ENCODE data around the gene SIRT6. TPM values are rescaled to one million over a fixed set of nuclear protein-coding genes. Genes with fewer than 3 reads are reported as not detected.

SIRT6 gene
- polyA plus RNA-seq, 3 donors, result 0.57 to 50.3 (median 1.2) TPM

DNA sequence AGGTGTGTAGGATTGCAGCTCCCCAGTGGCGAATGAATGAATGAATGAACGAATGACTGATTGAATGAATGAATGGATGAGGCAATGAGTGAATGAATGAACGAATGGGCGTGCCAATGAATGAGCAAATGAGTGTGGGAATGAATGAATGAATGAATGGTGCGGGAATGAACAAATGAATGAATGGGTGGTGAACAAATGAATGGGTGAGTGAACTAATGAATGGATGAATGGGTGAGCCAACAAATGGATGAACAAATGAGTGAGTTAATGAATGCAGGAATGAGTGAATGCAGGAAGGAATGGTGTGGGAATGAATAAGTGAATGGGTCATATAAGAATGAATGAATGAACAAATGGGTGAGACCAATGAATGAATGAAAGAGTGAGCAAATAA, 14.9 kb upstream of the SIRT6 start:
- Histone ChIP-seq H3K9ac (ENCODE audit: insufficient read depth, low read length, poor library complexity, severe bottlenecking) (no peak overlapping the region), H3K4me3 (replicated peaks in 1 of 3; ENCODE audit: low read depth in 2 of 3, low read length in 3 of 3) (no peak overlapping the region), H3K4me1 (ENCODE audit: control insufficient read depth in 1 of 2, insufficient read depth in 2 of 2, low read length in 2 of 2) (no peaks in the 10 kb centered on the region), H3K36me3 (replicated peaks in 1 of 2; ENCODE audit: control insufficient read depth in 1 of 2, insufficient read depth in 2 of 2, low read length in 2 of 2) (no peaks in the 10 kb centered on the region), H4K20me1 (ENCODE audit: insufficient read depth, low read length) (no peaks in the 10 kb centered on the region), H3K27ac (ENCODE audit: low read depth in 1 of 2, low read length in 2 of 2) (no peak overlapping the region), H3K4me2 (replicated peaks; ENCODE audit: extremely low read depth, low read length, poor library complexity, severe bottlenecking) (no peak overlapping the region), H3K9me3 (replicated peaks in 1 of 2; ENCODE audit: control insufficient read depth in 1 of 2, insufficient read depth in 1 of 2, low read length in 2 of 2) (peaks cover 0 to 11% of the 10 kb centered on the region in 2 donors), H3K79me2 (ENCODE audit: insufficient read depth, low read length) (no peaks in the 10 kb centered on the region), H2AFZ (ENCODE audit: insufficient read depth, low read depth, low read length, poor library complexity, severe bottlenecking) (no peak overlapping the region), H3K27me3 (ENCODE audit: control insufficient read depth in 2 of 2, insufficient read depth in 2 of 2, low read length in 2 of 2) (peaks cover 5 to 24% of the 10 kb centered on the region in 2 donors)
- Mint-ChIP-seq H3K9me3 (peaks cover 8 to 14% (median 12%) of the 10 kb centered on the region in 7 donors), H3K4me3 (peak overlapping the region in 1 of 2 donors; percentile 86), H3K4me1 (no peaks in the 10 kb centered on the region), H3K27ac (no peak overlapping the region), H3K36me3 (peaks cover 7 to 8% of the 10 kb centered on the region in 2 donors), H3K27me3 (ENCODE audit: low read depth in 3 of 3) (peaks cover 20 to 46% (median 38%) of the 10 kb centered on the region in 3 donors)
- 86% methylated on average over 5 of the region's 5 CpGs for WGBS (ENCODE audit: insufficient coverage)
- intact Hi-C loops (cut with micrococcal nuclease), result no loop called here
- DNase-seq, result no peak
- TF ChIP-seq CTCF (IDR thresholded peaks at IDR 0.05), result no peak

DNA sequence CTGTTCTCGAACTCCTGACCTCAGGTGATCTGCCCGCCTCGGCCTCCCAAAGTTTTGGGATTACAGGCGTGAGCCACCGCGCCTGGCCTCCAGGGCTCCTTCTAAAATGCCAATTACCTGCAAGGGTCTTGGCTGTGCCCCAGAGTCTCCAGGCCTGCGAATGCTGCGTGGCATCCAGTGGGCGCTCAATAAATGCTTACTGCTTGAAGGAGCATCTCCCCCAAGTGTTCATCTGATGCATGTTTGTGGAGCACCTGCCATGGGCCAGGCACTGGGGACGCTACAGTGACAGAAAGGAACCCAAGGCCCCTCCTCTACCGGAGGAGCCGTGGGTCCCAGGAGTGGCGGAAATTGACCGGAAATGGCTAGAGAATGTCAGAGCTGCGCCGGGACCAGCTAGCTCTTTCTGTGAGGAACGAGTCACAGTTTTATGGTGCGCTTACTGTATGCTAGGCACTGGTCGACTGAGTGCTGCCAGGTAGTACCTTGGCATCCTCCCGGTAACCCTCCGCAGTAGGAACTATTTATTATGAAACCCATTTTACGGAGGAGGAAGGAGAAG, 14.3 kb upstream of the SIRT6 start:
- no peak overlapping the region for H3K27ac ChIP-seq (ENCODE audit: low read depth in 1 of 2, low read length in 2 of 2)
- no peak overlapping the region for H3K4me3 ChIP-seq (replicated peaks in 1 of 3; ENCODE audit: low read depth in 2 of 3, low read length in 3 of 3)
- no peaks in the 10 kb centered on the region for H3K4me1 Mint-ChIP-seq
- TF ChIP-seq CTCF (IDR thresholded peaks at IDR 0.05), result no peak
- peaks cover 7 to 8% of the 10 kb centered on the region in 2 donors for H3K36me3 Mint-ChIP-seq
- intact Hi-C loops (cut with micrococcal nuclease), result no loop called here
- peak overlapping the region in 1 of 2 donors; percentile 86 for H3K4me3 Mint-ChIP-seq
- H3K79me2 ChIP-seq (ENCODE audit: insufficient read depth, low read length), result no peaks in the 10 kb centered on the region
- H3K27me3 Mint-ChIP-seq (ENCODE audit: low read depth in 3 of 3), result peaks cover 20 to 44% (median 38%) of the 10 kb centered on the region in 3 donors
- DNase-seq, result no peak
- H2AFZ ChIP-seq (ENCODE audit: insufficient read depth, low read depth, low read length, poor library complexity, severe bottlenecking), result no peak overlapping the region
- no peaks in the 10 kb centered on the region for H3K36me3 ChIP-seq (replicated peaks in 1 of 2; ENCODE audit: control insufficient read depth in 1 of 2, insufficient read depth in 2 of 2, low read length in 2 of 2)
- no peak overlapping the region for H3K27ac Mint-ChIP-seq
- H3K4me2 ChIP-seq (replicated peaks; ENCODE audit: extremely low read depth, low read length, poor library complexity, severe bottlenecking), result no peak overlapping the region
- peaks cover 8 to 14% (median 12%) of the 10 kb centered on the region in 7 donors for H3K9me3 Mint-ChIP-seq
- peaks cover 5 to 24% of the 10 kb centered on the region in 2 donors for H3K27me3 ChIP-seq (ENCODE audit: control insufficient read depth in 2 of 2, insufficient read depth in 2 of 2, low read length in 2 of 2)
- 83% methylated on average over 22 of the region's 22 CpGs for WGBS (ENCODE audit: insufficient coverage)
- H3K9ac ChIP-seq (ENCODE audit: insufficient read depth, low read length, poor library complexity, severe bottlenecking), result no peak overlapping the region
- H4K20me1 ChIP-seq (ENCODE audit: insufficient read depth, low read length), result no peaks in the 10 kb centered on the region
- H3K4me1 ChIP-seq (ENCODE audit: control insufficient read depth in 1 of 2, insufficient read depth in 2 of 2, low read length in 2 of 2), result no peaks in the 10 kb centered on the region
- H3K9me3 ChIP-seq (replicated peaks in 1 of 2; ENCODE audit: control insufficient read depth in 1 of 2, insufficient read depth in 1 of 2, low read length in 2 of 2), result peaks cover 0 to 11% of the 10 kb centered on the region in 2 donors

Data from CD14-positive monocyte (primary cell).